CD4-positive, alpha-beta T cell treated with Interleukin-17A for 1 hour (primary cell): ENCODE data around the gene PIK3C2B.
"Not testable (repeated sequence)": the region's sequence is repeated elsewhere in the genome, so short reads cannot be mapped to it uniquely, and the experiment has no call there.

Experiments used
- DNase-seq: peaks from one replicate; pipeline ENCODE4 v3.0.0-alpha.2; 2020

The PIK3C2B gene

GRCh38 chr1:204494281-204495077, at the start of gene PIK3C2B:
Gene PIK3C2B, minus strand, starts transcription at chr1:204494805. Its CDS starts 25,003 bp downstream, at chr1:204469802.
- peak; percentile 72 for DNase-seq

GRCh38 chr1:204544321-204544720, 49.7 kb upstream of the PIK3C2B start:
- peak; percentile 75 for DNase-seq

GRCh38 chr1:204541626-204542025, 47.0 kb upstream of the PIK3C2B start:
- no peak for DNase-seq

- no peak for DNase-seq
These were observed 38.2 kb upstream of the PIK3C2B start for GRCh38 chr1:204532832-204533231.

- DNase-seq, result no peak
These were observed 36.3 kb upstream of the PIK3C2B start for GRCh38 chr1:204530932-204531331.

GRCh38 chr1:204529371-204529895, 34.8 kb upstream of the PIK3C2B start:
- DNase-seq, result no peak

- DNase-seq, result no peak
These were observed 34.1 kb upstream of the PIK3C2B start for GRCh38 chr1:204528677-204529076.

- DNase-seq, result no peak
These were observed 33.6 kb upstream of the PIK3C2B start for GRCh38 chr1:204528241-204528640.

- no peak for DNase-seq
These were observed 30.4 kb upstream of the PIK3C2B start for GRCh38 chr1:204524986-204525385.

- no peak for DNase-seq
These were observed 29.1 kb upstream of the PIK3C2B start for GRCh38 chr1:204523605-204524215.

GRCh38 chr1:204521941-204522521, 27.4 kb upstream of the PIK3C2B start:
- not testable (repeated sequence) for DNase-seq

- DNase-seq, result peak; percentile 86
These were observed 26.5 kb upstream of the PIK3C2B start for GRCh38 chr1:204520834-204521709.

- not testable (repeated sequence) for DNase-seq
These were observed 22.8 kb upstream of the PIK3C2B start for GRCh38 chr1:204517382-204517781.

GRCh38 chr1:204516180-204516879, 21.7 kb upstream of the PIK3C2B start, which contains the start of gene MDM4:
Gene MDM4, plus strand, starts transcription at chr1:204516406. Its CDS starts 9,113 bp downstream, at chr1:204525519.
- DNase-seq, result peak; percentile 96

GRCh38 chr1:204514828-204515227, 20.2 kb upstream of the PIK3C2B start:
- no peak for DNase-seq

GRCh38 chr1:204513117-204513716, 18.6 kb upstream of the PIK3C2B start:
- DNase-seq, result peak; percentile 88

GRCh38 chr1:204511366-204511765, 16.8 kb upstream of the PIK3C2B start:
- peak; percentile 60 for DNase-seq

- DNase-seq, result no peak
These were observed 14.6 kb upstream of the PIK3C2B start for GRCh38 chr1:204509186-204509635.

- peak; percentile 58 for DNase-seq
These were observed 12.9 kb upstream of the PIK3C2B start for GRCh38 chr1:204507317-204508105.

- peak; percentile 97 for DNase-seq
These were observed 12.3 kb upstream of the PIK3C2B start for GRCh38 chr1:204506969-204507316.
